Panc1 (cell line): ENCODE measurements around the gene RNASEH1. TPM values are rescaled to one million over a fixed set of nuclear protein-coding genes. Genes with fewer than 3 reads are reported as not detected.

Experiments used
- ATAC-seq: fragments of 200-7000 bp; cut with Tn5 transposase; 2 replicates; pipeline ENCODE4 v1.9.1; 2020; ENCODE audit warnings: mild to moderate bottlenecking, moderate library complexity
- BruUV-seq: library from RNA; stranded (reverse); fragments of 400-500 nt; replicated peaks from 2 replicates; lab custom pipeline; 2021; lab: Mats Ljungman, UMichigan
- CTCF ChIA-PET: fragments of 300-600 bp; sonication (Branson Sonifier 250); formaldehyde crosslinking; loops from one replicate; lab custom pipeline; 2022; ENCODE audit warnings: antibody characterized with exemption; lab: Charles Lee
- POLR2A ChIA-PET: fragments of 300-600 bp; sonication (Branson Sonifier 250); formaldehyde crosslinking; loops from one replicate; lab custom pipeline; 2022; ENCODE audit warnings: antibody characterized with exemption; lab: Charles Lee
- DNase-seq: peaks from one replicate; pipeline ENCODE4 v3.0.0-alpha.2; 2010; ENCODE audit warnings: low read depth, low spot score
- H3K27ac ChIP-seq: 2 replicates; pipeline ENCODE4 v1.5.1; 2011; ENCODE audit warnings: mild to moderate bottlenecking, low read length, inconsistent platforms
- H3K27me3 ChIP-seq: fragments of 200-500 bp; sonication (Bioruptor generic); 2 replicates; pipeline ENCODE4 v1.6.0; 2014; ENCODE audit warnings: low read length, inconsistent platforms; ENCODE audit not compliant: control insufficient read depth, insufficient read depth
- H3K36me3 ChIP-seq: fragments of 200-500 bp; sonication (Bioruptor generic); 2 replicates; pipeline ENCODE4 v1.5.1; 2014; ENCODE audit warnings: inconsistent platforms, mild to moderate bottlenecking, low read length, moderate library complexity; ENCODE audit not compliant: control insufficient read depth, insufficient read depth
- H3K4me1 ChIP-seq: 2 replicates; pipeline ENCODE4 v1.5.1; 2011; ENCODE audit warnings: inconsistent platforms, mild to moderate bottlenecking, low read length, moderate library complexity; ENCODE audit not compliant: control insufficient read depth, insufficient read depth
- H3K4me3 ChIP-seq, 2 experiments: 2 replicates each; pipeline ENCODE4 v1.5.1; 2011 to 2012; ENCODE audit warnings: low read depth in 2 of 2, low read length in 2 of 2, mild to moderate bottlenecking in 2 of 2, inconsistent platforms in 1 of 2, moderate library complexity in 1 of 2
- H3K9me3 ChIP-seq: fragments of 200-500 bp; sonication (Bioruptor generic); 2 replicates; pipeline ENCODE4 v1.5.1; 2014; ENCODE audit warnings: low read depth, mild to moderate bottlenecking, inconsistent platforms, low read length, moderate library complexity; ENCODE audit not compliant: control insufficient read depth, insufficient read depth
- POLR2AphosphoS5 ChIP-seq: IDR thresholded peaks from 2 replicates; pipeline ENCODE4 v1.6.1; 2012; ENCODE audit warnings: mild to moderate bottlenecking, low read depth, low read length, moderate library complexity
- SIN3A ChIP-seq: IDR thresholded peaks from 2 replicates; pipeline ENCODE4 v1.6.1; 2012; ENCODE audit warnings: low read depth, mild to moderate bottlenecking, low read length, moderate library complexity, borderline replicate concordance; ENCODE audit not compliant: insufficient read depth
- TCF7L2 ChIP-seq: IDR thresholded peaks from 2 replicates; pipeline ENCODE4 v1.6.1; 2011; ENCODE audit warnings: mild to moderate bottlenecking, low read depth, low read length, inconsistent platforms
- in situ Hi-C: cut with HindIII; loops from 2 replicates; pipeline ENCODE4 v1.10.0; 2016; ENCODE audit warnings: low sequenced_read_pairs, low pct_unique_long_range_greater_than_20kb
- intact Hi-C: fragments of 100-400 bp; cut with micrococcal nuclease; formaldehyde crosslinking; loops from one replicate; pipeline ENCODE4 v1.10.0; 2022; ENCODE audit not compliant: unreplicated experiment
- total RNA-seq: library from RNA; stranded (reverse); gene quantifications from one replicate; pipeline ENCODE4 v1.2.1, GENCODE V29; 2021; ENCODE audit not compliant: unreplicated experiment
- TF ChIP-seq, protein P1 (sequence below): fragments of 450-650 bp; IDR thresholded peaks from 2 replicates; pipeline ENCODE4 v1.5.1; 2017; ENCODE audit warnings: mild to moderate bottlenecking
- TF ChIP-seq, protein P2 (sequence below), 2 experiments: IDR thresholded peaks; 2 replicates each; pipeline ENCODE4 v1.6.1; 2011 to 2012; ENCODE audit warnings: low read depth in 2 of 2, control low read depth in 1 of 2, low read length in 1 of 2, mild to moderate bottlenecking in 1 of 2, moderate library complexity in 1 of 2; ENCODE audit not compliant: insufficient read depth in 1 of 2

Gene RNASEH1
- total RNA-seq, 1 experiment from 2014 or later, result 43.7 TPM

DNA sequence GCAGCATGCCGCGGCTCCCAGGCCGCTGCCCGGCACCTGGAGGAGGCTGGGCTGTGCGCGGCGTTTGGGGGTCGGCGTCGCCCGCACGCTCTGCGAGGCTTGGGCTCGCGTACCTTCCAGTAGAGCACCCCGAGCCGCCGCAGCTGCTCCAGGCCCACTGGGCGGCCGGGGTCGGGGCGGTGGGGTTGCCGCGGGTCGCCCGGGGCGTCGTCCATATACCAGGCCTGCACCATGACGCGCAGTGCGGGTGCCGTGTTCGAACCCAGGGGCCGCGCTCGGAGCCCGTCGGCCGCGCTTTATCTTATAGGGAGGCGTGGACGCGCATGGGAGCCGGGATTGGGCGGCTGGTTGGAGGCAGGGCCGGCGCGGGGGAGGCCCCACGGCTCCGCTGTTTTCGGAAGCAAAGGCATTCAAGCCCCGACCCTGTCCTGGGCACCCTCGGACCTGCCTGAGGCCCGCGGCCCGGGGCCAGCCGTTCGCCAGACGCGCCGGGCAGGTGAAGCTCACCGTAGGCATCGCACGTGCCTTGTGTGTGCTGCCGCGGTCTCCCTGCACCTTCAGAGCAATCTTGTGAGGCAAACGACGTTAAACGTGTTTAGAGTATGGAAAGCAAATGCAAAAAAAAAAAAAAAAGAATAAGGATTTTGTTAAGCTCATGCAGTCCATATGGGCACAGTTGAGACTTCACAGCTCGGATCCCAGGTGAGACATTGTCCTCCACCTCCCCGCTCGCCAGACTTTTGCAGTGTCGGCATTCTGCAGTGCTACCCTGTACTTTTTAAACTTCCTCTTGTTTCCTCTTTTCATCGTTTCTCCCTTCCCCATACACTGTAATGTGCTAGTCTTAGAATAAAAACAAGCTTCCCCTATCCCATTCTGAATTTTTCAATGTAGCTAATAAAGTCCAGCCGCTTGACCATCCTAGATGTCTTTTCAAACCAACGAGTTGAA, 38.6 kb downstream of the RNASEH1 start, which contains the start of gene ADI1:
TSS of gene ADI1 (minus strand) at position 277 of the 951 bp plus-strand sequence. CDS start at position 233, 44 bp downstream.
- no TSS peak for BruUV-seq
- no peak for DNase-seq
- peak within 1 kb of the TSS; percentile 85 for H3K27ac ChIP-seq
- intact Hi-C loops (no loop called here), in situ Hi-C loops (no loop called here)
- ATAC-seq, result peak; percentile 91
- POLR2A ChIA-PET, result interaction anchor here (0.6 kb wide), 3 partner anchors 16 to 1834 kb away, joined by 3 to 5 read pairs (median 4); no protein-coding TSS in a partner anchor
- TF ChIP-seq POLR2AphosphoS5, result peak; percentile 38; the same call in 1 of the 2 replicates
- TF ChIP-seq TCF7L2, result peak; percentile 13; the same call in 1 of the 2 replicates
- TF ChIP-seq, protein P1, sequence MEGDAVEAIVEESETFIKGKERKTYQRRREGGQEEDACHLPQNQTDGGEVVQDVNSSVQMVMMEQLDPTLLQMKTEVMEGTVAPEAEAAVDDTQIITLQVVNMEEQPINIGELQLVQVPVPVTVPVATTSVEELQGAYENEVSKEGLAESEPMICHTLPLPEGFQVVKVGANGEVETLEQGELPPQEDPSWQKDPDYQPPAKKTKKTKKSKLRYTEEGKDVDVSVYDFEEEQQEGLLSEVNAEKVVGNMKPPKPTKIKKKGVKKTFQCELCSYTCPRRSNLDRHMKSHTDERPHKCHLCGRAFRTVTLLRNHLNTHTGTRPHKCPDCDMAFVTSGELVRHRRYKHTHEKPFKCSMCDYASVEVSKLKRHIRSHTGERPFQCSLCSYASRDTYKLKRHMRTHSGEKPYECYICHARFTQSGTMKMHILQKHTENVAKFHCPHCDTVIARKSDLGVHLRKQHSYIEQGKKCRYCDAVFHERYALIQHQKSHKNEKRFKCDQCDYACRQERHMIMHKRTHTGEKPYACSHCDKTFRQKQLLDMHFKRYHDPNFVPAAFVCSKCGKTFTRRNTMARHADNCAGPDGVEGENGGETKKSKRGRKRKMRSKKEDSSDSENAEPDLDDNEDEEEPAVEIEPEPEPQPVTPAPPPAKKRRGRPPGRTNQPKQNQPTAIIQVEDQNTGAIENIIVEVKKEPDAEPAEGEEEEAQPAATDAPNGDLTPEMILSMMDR, result no peak
- 0 out of 2 replicates have a peak, but pooled peaks have one; percentile 39 for TF ChIP-seq SIN3A
- TF ChIP-seq, protein P2, sequence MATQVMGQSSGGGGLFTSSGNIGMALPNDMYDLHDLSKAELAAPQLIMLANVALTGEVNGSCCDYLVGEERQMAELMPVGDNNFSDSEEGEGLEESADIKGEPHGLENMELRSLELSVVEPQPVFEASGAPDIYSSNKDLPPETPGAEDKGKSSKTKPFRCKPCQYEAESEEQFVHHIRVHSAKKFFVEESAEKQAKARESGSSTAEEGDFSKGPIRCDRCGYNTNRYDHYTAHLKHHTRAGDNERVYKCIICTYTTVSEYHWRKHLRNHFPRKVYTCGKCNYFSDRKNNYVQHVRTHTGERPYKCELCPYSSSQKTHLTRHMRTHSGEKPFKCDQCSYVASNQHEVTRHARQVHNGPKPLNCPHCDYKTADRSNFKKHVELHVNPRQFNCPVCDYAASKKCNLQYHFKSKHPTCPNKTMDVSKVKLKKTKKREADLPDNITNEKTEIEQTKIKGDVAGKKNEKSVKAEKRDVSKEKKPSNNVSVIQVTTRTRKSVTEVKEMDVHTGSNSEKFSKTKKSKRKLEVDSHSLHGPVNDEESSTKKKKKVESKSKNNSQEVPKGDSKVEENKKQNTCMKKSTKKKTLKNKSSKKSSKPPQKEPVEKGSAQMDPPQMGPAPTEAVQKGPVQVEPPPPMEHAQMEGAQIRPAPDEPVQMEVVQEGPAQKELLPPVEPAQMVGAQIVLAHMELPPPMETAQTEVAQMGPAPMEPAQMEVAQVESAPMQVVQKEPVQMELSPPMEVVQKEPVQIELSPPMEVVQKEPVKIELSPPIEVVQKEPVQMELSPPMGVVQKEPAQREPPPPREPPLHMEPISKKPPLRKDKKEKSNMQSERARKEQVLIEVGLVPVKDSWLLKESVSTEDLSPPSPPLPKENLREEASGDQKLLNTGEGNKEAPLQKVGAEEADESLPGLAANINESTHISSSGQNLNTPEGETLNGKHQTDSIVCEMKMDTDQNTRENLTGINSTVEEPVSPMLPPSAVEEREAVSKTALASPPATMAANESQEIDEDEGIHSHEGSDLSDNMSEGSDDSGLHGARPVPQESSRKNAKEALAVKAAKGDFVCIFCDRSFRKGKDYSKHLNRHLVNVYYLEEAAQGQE (IDR thresholded peaks at IDR 0.05; ENCODE audit: insufficient read depth in 1 of 2, low read depth in 2 of 2, low read length in 1 of 2), result peak in 1 of 2 experiments; percentile 9; a peak in 1 of 4 replicates
- H3K4me1 ChIP-seq, result peaks cover 12% of the 10 kb centered on the region
- no peaks in the 10 kb centered on the region; the same call in 1 of the 2 replicates for H3K36me3 ChIP-seq
- no peaks in the 10 kb centered on the region for H3K27me3 ChIP-seq
- CTCF ChIA-PET, result interaction anchor here (0.6 kb wide), 1 partner anchor 10 kb away, joined by 3 read pairs; no protein-coding TSS in a partner anchor
- H3K9me3 ChIP-seq, result no peaks in the 10 kb centered on the region
- peak within 1 kb of the TSS; percentile 77 to 89 for H3K4me3 ChIP-seq

- H3K36me3 ChIP-seq, result no peaks in the 10 kb centered on the region; the same call in 1 of the 2 replicates
- CTCF ChIA-PET, result interaction anchor here (0.6 kb wide), 1 partner anchor 133 kb away, joined by 3 read pairs; no protein-coding TSS in a partner anchor
- in situ Hi-C loops, result no loop called here
- TF ChIP-seq TCF7L2 (peak; percentile 48; the same call in 1 of the 2 replicates), SIN3A (peak; percentile 2; the same call in 1 of the 2 replicates), POLR2AphosphoS5 (peak; percentile 92)
- TF ChIP-seq, protein P2 (IDR thresholded peaks at IDR 0.05; ENCODE audit: insufficient read depth in 1 of 2, low read depth in 2 of 2, low read length in 1 of 2), result 0 out of 4 replicates have a peak, but pooled peaks of 1 of the 2 experiments have one; percentile 52
- TF ChIP-seq, protein P1, result no peak
- no peaks in the 10 kb centered on the region for H3K9me3 ChIP-seq
- H3K4me3 ChIP-seq, result peak overlapping the region; percentile 77 to 89
- H3K27ac ChIP-seq, result peak overlapping the region; percentile 85
- peak; percentile 94 for ATAC-seq
- no TSS peak for BruUV-seq
- no peaks in the 10 kb centered on the region for H3K27me3 ChIP-seq
- H3K4me1 ChIP-seq, result peaks cover 12% of the 10 kb centered on the region
- DNase-seq, result peak; percentile 88
- POLR2A ChIA-PET, result interaction anchor here (0.6 kb wide), 1 partner anchor 1833 kb away, joined by 5 read pairs; no protein-coding TSS in a partner anchor
- intact Hi-C loops, result no loop called here
Measured at GRCh38 chr2:3518496-3519254, 39.5 kb downstream of the RNASEH1 start.
